Activated T-helper 9 cell treated with anti-CD3 and anti-CD28 coated beads, Interleukin-2, amount 50 U/mL, for 16 hours (primary cell): ENCODE results near the gene KRTAP4-11.
"Not testable (repeated sequence)": the region's sequence is repeated elsewhere in the genome, so short reads cannot be mapped to it uniquely, and the experiment has no call there.

Source experiments
- DNase-seq: peaks from one replicate; pipeline ENCODE4 v3.0.0-alpha.2; 2020; ENCODE audit warnings: low read depth

KRTAP4-11 gene

GRCh38 chr17:41084100-41084856 lies 33.9 kb downstream of the KRTAP4-11 start, which contains the start of gene KRTAP4-7:
KRTAP4-7 (plus strand) TSS chr17:41084150; CDS start chr17:41084207, 57 bp downstream.
- DNase-seq = not testable (repeated sequence)

- not testable (repeated sequence) for DNase-seq
Observed at GRCh38 chr17:41083427-41083826, 34.7 kb downstream of the KRTAP4-11 start.

GRCh38 chr17:41082626-41083025 lies 35.5 kb downstream of the KRTAP4-11 start:
- no peak for DNase-seq

- no peak for DNase-seq
Observed at GRCh38 chr17:41076788-41077187, 41.4 kb downstream of the KRTAP4-11 start.

- DNase-seq = no peak
Observed at GRCh38 chr17:41073676-41074075, 44.5 kb downstream of the KRTAP4-11 start.

GRCh38 chr17:41071606-41072360 lies 46.4 kb downstream of the KRTAP4-11 start:
- DNase-seq = no peak

- no peak for DNase-seq
Observed at GRCh38 chr17:41069031-41069430, 49.1 kb downstream of the KRTAP4-11 start.

GRCh38 chr17:41067281-41067680 lies 50.9 kb downstream of the KRTAP4-11 start:
- DNase-seq = no peak
